ENCODE measurements around the gene ARMC7.
"Not testable (repeated sequence)": the region's sequence is repeated elsewhere in the genome, so short reads cannot be mapped to it uniquely, and the experiment has no call there.

Gene ARMC7

GRCh38 chr17:75102385-75102821 lies 7.4 kb upstream of the ARMC7 start:
- no peak for DNase-seq (ENCODE audit: low spot score)

- no peak for DNase-seq (ENCODE audit: low spot score)
Measured at GRCh38 chr17:75103601-75104554, 5.9 kb upstream of the ARMC7 start.

GRCh38 chr17:75105126-75106080 lies 4.4 kb upstream of the ARMC7 start:
- peak; percentile 88 for DNase-seq (ENCODE audit: low spot score)

GRCh38 chr17:75108193-75108592 lies 1.6 kb upstream of the ARMC7 start:
- no peak for DNase-seq (ENCODE audit: low spot score)

- DNase-seq (ENCODE audit: low spot score): no peak
Measured at GRCh38 chr17:75109046-75109406, 743 bp upstream of the ARMC7 start.

- no peak for DNase-seq (ENCODE audit: low spot score)
Measured at GRCh38 chr17:75110234-75110937, 617 bp downstream of the ARMC7 start.

GRCh38 chr17:75111777-75112335 lies 2.1 kb downstream of the ARMC7 start:
- DNase-seq (ENCODE audit: low spot score): no peak

GRCh38 chr17:75113798-75114551 lies 4.2 kb downstream of the ARMC7 start:
- peak; percentile 96 for DNase-seq (ENCODE audit: low spot score)

- DNase-seq (ENCODE audit: low spot score): no peak
Measured at GRCh38 chr17:75114552-75115314, 5.0 kb downstream of the ARMC7 start.

- DNase-seq (ENCODE audit: low spot score): no peak
Measured at GRCh38 chr17:75115555-75115954, 5.8 kb downstream of the ARMC7 start.

- no peak for DNase-seq (ENCODE audit: low spot score)
Measured at GRCh38 chr17:75116737-75117136, 7.0 kb downstream of the ARMC7 start.

GRCh38 chr17:75118307-75118706 lies 8.5 kb downstream of the ARMC7 start:
- DNase-seq (ENCODE audit: low spot score): no peak

GRCh38 chr17:75124041-75124818 lies 14.5 kb downstream of the ARMC7 start:
- no peak for DNase-seq (ENCODE audit: low spot score)

GRCh38 chr17:75124819-75125162 lies 15.0 kb downstream of the ARMC7 start:
- DNase-seq (ENCODE audit: low spot score): no peak

- DNase-seq (ENCODE audit: low spot score): no peak
Measured at GRCh38 chr17:75125984-75126383, 16.2 kb downstream of the ARMC7 start.

- no peak for DNase-seq (ENCODE audit: low spot score)
Measured at GRCh38 chr17:75126954-75127353, 17.2 kb downstream of the ARMC7 start.

GRCh38 chr17:75127936-75128335 lies 18.2 kb downstream of the ARMC7 start:
- not testable (repeated sequence) for DNase-seq (ENCODE audit: low spot score)

- peak; percentile 71 for DNase-seq (ENCODE audit: low spot score)
Measured at GRCh38 chr17:75128694-75129505, 19.1 kb downstream of the ARMC7 start.

GRCh38 chr17:75129576-75129975 lies 19.8 kb downstream of the ARMC7 start:
- no peak for DNase-seq (ENCODE audit: low spot score)
